ENCODE data around the gene SAMD8.

DNA sequence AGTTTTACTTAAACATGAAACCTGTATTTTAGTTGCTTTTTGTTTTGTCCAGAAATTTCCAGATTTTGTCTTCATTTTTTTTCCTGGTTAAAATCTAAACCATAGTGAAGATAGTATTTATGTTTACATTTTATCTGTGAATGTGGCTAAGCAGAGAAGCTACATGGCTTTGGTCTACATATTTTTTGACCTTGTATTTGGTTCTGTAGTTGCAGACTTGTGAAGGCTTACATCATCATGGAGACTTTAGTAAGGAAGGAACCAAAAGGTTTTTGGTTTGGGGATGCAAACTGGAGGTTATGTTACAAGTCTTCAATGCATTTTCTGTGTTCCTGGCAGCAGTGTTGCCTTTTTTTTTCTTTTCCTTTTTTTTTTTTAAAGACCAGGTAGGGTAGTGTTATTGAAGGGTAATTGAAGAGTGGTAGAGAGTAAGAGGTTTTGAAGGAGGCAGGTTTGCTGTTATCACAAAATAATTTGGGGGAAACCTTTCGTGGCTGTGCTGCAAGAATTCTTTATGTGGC is 68.3 kb downstream of the SAMD8 start:
- no peak for TF ChIP-seq POLR2A (IDR thresholded peaks at IDR 0.05)
- TF ChIP-seq, protein P1, sequence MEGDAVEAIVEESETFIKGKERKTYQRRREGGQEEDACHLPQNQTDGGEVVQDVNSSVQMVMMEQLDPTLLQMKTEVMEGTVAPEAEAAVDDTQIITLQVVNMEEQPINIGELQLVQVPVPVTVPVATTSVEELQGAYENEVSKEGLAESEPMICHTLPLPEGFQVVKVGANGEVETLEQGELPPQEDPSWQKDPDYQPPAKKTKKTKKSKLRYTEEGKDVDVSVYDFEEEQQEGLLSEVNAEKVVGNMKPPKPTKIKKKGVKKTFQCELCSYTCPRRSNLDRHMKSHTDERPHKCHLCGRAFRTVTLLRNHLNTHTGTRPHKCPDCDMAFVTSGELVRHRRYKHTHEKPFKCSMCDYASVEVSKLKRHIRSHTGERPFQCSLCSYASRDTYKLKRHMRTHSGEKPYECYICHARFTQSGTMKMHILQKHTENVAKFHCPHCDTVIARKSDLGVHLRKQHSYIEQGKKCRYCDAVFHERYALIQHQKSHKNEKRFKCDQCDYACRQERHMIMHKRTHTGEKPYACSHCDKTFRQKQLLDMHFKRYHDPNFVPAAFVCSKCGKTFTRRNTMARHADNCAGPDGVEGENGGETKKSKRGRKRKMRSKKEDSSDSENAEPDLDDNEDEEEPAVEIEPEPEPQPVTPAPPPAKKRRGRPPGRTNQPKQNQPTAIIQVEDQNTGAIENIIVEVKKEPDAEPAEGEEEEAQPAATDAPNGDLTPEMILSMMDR (IDR thresholded peaks at IDR 0.05), result no peak
- no peak for TF ChIP-seq POLR2AphosphoS5 (IDR thresholded peaks at IDR 0.05; ENCODE audit: insufficient read depth in 1 of 2, low read depth in 1 of 2)

All from vagina (tissue), 2 donors.